B cell (primary cell): ENCODE data around the gene TRERF1.

Source experiments
- EZH2 ChIP-seq: IDR thresholded peaks from 2 replicates; pipeline ENCODE4 v1.6.1; 2012; ENCODE audit warnings: borderline replicate concordance, low read depth, mild to moderate bottlenecking, moderate library complexity, low read length; ENCODE audit not compliant: insufficient read depth, poor library complexity, severe bottlenecking
- TF ChIP-seq, protein P1 (sequence below): fragments of 200-600 bp; IDR thresholded peaks from one replicate; pipeline ENCODE4 v1.8.0; 2022; ENCODE audit warnings: antibody characterized with exemption, mild to moderate bottlenecking

DNA sequence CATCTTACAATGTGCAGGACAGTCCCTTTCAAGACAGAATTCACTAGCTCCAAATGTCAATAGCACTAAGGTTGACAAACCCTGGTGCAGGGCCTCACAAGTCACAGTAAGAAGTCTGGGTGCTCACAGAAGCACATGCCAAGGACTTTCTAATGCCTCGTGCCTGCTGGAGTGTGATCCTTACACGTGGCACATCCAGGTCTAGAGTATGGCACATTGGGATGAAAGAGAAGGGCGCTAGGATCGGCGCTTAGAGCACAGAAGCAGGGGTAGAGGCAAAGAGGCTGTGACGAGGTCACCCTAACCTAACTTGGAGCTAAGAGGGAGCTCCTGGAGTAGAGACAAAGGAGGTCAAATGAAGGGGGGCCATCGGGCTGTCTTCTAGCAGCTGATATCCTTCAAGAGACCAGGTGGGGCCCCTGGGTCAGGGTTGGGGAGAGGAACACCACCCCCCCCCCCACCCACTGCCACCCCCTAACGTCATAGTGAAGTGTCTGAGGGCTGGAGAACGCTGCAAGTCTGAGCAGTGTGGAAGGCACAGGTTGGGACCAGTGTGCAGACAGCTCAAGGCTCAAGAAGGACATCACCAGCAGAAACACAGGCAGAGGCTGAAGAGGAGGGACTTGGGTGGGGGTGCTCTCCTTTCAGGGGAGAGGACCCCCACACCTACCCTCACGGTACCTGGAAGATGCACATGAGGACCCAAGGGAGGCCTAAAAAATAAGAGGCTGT, 136.3 kb downstream of the TRERF1 start:
- TF ChIP-seq, protein P1, sequence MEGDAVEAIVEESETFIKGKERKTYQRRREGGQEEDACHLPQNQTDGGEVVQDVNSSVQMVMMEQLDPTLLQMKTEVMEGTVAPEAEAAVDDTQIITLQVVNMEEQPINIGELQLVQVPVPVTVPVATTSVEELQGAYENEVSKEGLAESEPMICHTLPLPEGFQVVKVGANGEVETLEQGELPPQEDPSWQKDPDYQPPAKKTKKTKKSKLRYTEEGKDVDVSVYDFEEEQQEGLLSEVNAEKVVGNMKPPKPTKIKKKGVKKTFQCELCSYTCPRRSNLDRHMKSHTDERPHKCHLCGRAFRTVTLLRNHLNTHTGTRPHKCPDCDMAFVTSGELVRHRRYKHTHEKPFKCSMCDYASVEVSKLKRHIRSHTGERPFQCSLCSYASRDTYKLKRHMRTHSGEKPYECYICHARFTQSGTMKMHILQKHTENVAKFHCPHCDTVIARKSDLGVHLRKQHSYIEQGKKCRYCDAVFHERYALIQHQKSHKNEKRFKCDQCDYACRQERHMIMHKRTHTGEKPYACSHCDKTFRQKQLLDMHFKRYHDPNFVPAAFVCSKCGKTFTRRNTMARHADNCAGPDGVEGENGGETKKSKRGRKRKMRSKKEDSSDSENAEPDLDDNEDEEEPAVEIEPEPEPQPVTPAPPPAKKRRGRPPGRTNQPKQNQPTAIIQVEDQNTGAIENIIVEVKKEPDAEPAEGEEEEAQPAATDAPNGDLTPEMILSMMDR: no peak
- no peak for TF ChIP-seq EZH2
